Peyer's patch (tissue), 4 donors: ENCODE measurements around the gene CRNKL1. TPM values are rescaled to one million over a fixed set of nuclear protein-coding genes. Genes with fewer than 3 reads are reported as not detected.

Source experiments
- DNase-seq, 3 donors: peaks; one replicate each; pipeline ENCODE4 v3.0.0-alpha.2; 2017 to 2019
- H3K27ac ChIP-seq, 4 donors: fragments of 200-600 bp; sonication (generic); one replicate each; pipeline ENCODE4 v1.5.1; 2016 to 2019
- H3K27me3 ChIP-seq, 2 donors: fragments of 200-600 bp; sonication (generic); one replicate each; pipeline ENCODE4 v1.5.1; 2019
- H3K36me3 ChIP-seq, 3 donors: fragments of 200-600 bp; sonication (generic); one replicate each; pipeline ENCODE4 v1.5.1; 2016 to 2019
- H3K4me1 ChIP-seq, 4 donors: fragments of 200-600 bp; sonication (generic); one replicate each; pipeline ENCODE4 v1.5.1; 2016 to 2019
- H3K4me3 ChIP-seq, 4 donors: fragments of 200-600 bp; sonication (generic); 1 replicate in 3 of 4; 2 replicates in 1 of 4; pipeline ENCODE4 v1.5.1; 2016 to 2019; ENCODE audit warnings: mild to moderate bottlenecking in 1 of 4
- H3K9me3 ChIP-seq, 4 donors: fragments of 200-600 bp; sonication (generic); one replicate each; pipeline ENCODE4 v1.5.1; 2016 to 2019; ENCODE audit warnings: mild to moderate bottlenecking in 1 of 4
- CTCF ChIP-seq, 6 experiments: fragments of 450-650 bp in 4 of 6; fragments of 200-600 bp in 2 of 6; sonication (generic) in 1 of 6; IDR thresholded peaks; one replicate each; pipeline ENCODE4 v1.5.1; 2017 to 2019; ENCODE audit warnings: antibody characterized with exemption in 6 of 6, mild to moderate bottlenecking in 3 of 6, moderate library complexity in 1 of 6
- POLR2A ChIP-seq, 2 donors: fragments of 450-650 bp; IDR thresholded peaks; one replicate each; pipeline ENCODE4 v1.5.1; 2017; ENCODE audit warnings: antibody characterized with exemption in 2 of 2, mild to moderate bottlenecking in 2 of 2, moderate library complexity in 2 of 2
- total RNA-seq, 4 donors: library from RNA; depleted of rRNA; stranded (reverse); fragments of >200 nt; gene quantifications; one replicate each; pipeline ENCODE4 v1.1.0, GENCODE V29; 2016

The CRNKL1 gene
- total RNA-seq, 4 donors from 2014 or later: 11.9 to 56.1 (median 23.9) TPM

- Histone ChIP-seq H3K4me1 (no peaks in the 10 kb centered on the region), H3K4me3 (no peak overlapping the region), H3K9me3 (no peaks in the 10 kb centered on the region), H3K36me3 (peaks cover 0 to 84% (median 0%) of the 10 kb centered on the region in 3 donors), H3K27ac (no peak overlapping the region), H3K27me3 (no peaks in the 10 kb centered on the region)
- TF ChIP-seq POLR2A (IDR thresholded peaks at IDR 0.05) (no peak), CTCF (IDR thresholded peaks at IDR 0.05) (no peak)
- no peak for DNase-seq
Observed at GRCh38 chr20:20031790-20032189, 20.5 kb downstream of the CRNKL1 start.

- Histone ChIP-seq H3K27ac (no peak overlapping the region), H3K27me3 (no peaks in the 10 kb centered on the region), H3K4me1 (no peaks in the 10 kb centered on the region), H3K9me3 (no peaks in the 10 kb centered on the region), H3K36me3 (peaks cover 0 to 63% (median 0%) of the 10 kb centered on the region in 3 donors), H3K4me3 (no peak overlapping the region)
- TF ChIP-seq CTCF (IDR thresholded peaks at IDR 0.05) (no peak), POLR2A (IDR thresholded peaks at IDR 0.05) (no peak)
- DNase-seq: no peak
Observed at GRCh38 chr20:20027284-20027683, 25.0 kb downstream of the CRNKL1 start.

GRCh38 chr20:20024942-20025341 lies 27.3 kb downstream of the CRNKL1 start:
- Histone ChIP-seq H3K4me3 (no peak overlapping the region), H3K36me3 (peaks cover 0 to 55% (median 0%) of the 10 kb centered on the region in 3 donors), H3K4me1 (peaks cover 0 to 6% (median 0%) of the 10 kb centered on the region in 4 donors), H3K27ac (no peak overlapping the region), H3K27me3 (no peaks in the 10 kb centered on the region), H3K9me3 (no peaks in the 10 kb centered on the region)
- DNase-seq: no peak
- no peak for TF ChIP-seq POLR2A (IDR thresholded peaks at IDR 0.05)
- TF ChIP-seq CTCF (IDR thresholded peaks at IDR 0.05): no peak

- Histone ChIP-seq H3K27me3 (no peaks in the 10 kb centered on the region), H3K4me1 (peaks cover 0 to 14% (median 2%) of the 10 kb centered on the region in 4 donors), H3K27ac (no peak overlapping the region), H3K36me3 (peaks cover 0 to 40% (median 0%) of the 10 kb centered on the region in 3 donors), H3K4me3 (no peak overlapping the region), H3K9me3 (no peaks in the 10 kb centered on the region)
- TF ChIP-seq CTCF (IDR thresholded peaks at IDR 0.05) (no peak), POLR2A (IDR thresholded peaks at IDR 0.05) (no peak)
- DNase-seq: no peak
Observed at GRCh38 chr20:20023395-20023794, 28.9 kb downstream of the CRNKL1 start.

- H3K27ac ChIP-seq: peak overlapping the region in 1 of 4 donors; percentile 25
- H3K9me3 ChIP-seq: no peaks in the 10 kb centered on the region
- no peak for TF ChIP-seq CTCF (IDR thresholded peaks at IDR 0.05)
- no peak for TF ChIP-seq POLR2A (IDR thresholded peaks at IDR 0.05)
Observed at GRCh38 chr20:20022498-20022897, 29.8 kb downstream of the CRNKL1 start.

GRCh38 chr20:20021835-20022234 lies 30.4 kb downstream of the CRNKL1 start:
- no peak for TF ChIP-seq CTCF (IDR thresholded peaks at IDR 0.05)
- no peak for TF ChIP-seq POLR2A (IDR thresholded peaks at IDR 0.05)
- H3K4me1 ChIP-seq: peaks cover 0 to 19% (median 6%) of the 10 kb centered on the region in 4 donors
- H3K27ac ChIP-seq: peak overlapping the region in 1 of 4 donors; percentile 25
- H3K4me3 ChIP-seq: no peak overlapping the region
- peaks cover 0 to 25% (median 0%) of the 10 kb centered on the region in 3 donors for H3K36me3 ChIP-seq
- H3K27me3 ChIP-seq: no peaks in the 10 kb centered on the region
- no peak for DNase-seq
- no peaks in the 10 kb centered on the region for H3K9me3 ChIP-seq

More at GRCh38 chr20:20022498-20022897, 29.8 kb downstream of the CRNKL1 start:
- no peak overlapping the region for H3K4me3 ChIP-seq
- DNase-seq: no peak
- no peaks in the 10 kb centered on the region for H3K27me3 ChIP-seq
- H3K4me1 ChIP-seq: peaks cover 0 to 19% (median 6%) of the 10 kb centered on the region in 4 donors
- peaks cover 0 to 31% (median 0%) of the 10 kb centered on the region in 3 donors for H3K36me3 ChIP-seq
